Activated CD8-positive, alpha-beta T cell treated with anti-CD3 and anti-CD28 coated beads for 36 hours (primary cell): ENCODE measurements around the gene GLYR1. TPM values are rescaled to one million over a fixed set of nuclear protein-coding genes. Genes with fewer than 3 reads are reported as not detected.

Experiments
- ATAC-seq: fragments of 200-7000 bp; cut with Tn5 transposase; one replicate; pipeline ENCODE4 v1.10.0; 2021; ENCODE audit warnings: mild to moderate bottlenecking, moderate library complexity
- CTCF ChIA-PET: fragments of 350-600 bp; sonication (Branson Sonifier 250); formaldehyde crosslinking; loops from one replicate; lab custom pipeline; 2021; ENCODE audit warnings: antibody characterized with exemption; lab: Charles Lee
- POLR2A ChIA-PET: fragments of 350-600 bp; sonication (Branson Sonifier 250); formaldehyde crosslinking; loops from one replicate; lab custom pipeline; 2021; ENCODE audit warnings: antibody characterized with exemption; lab: Charles Lee
- DNase-seq: peaks from one replicate; pipeline ENCODE4 v3.0.0-alpha.2; 2020
- H3K27ac Mint-ChIP-seq: one replicate; pipeline ENCODE4 v1.8.0; 2021; ENCODE audit warnings: mild to moderate bottlenecking, mixed read lengths
- H3K27me3 Mint-ChIP-seq: one replicate; pipeline ENCODE4 v1.8.0; 2021; ENCODE audit warnings: mixed read lengths
- H3K36me3 Mint-ChIP-seq: one replicate; pipeline ENCODE4 v1.8.0; 2021; ENCODE audit warnings: low read depth, mixed read lengths
- H3K4me1 Mint-ChIP-seq: one replicate; pipeline ENCODE4 v1.8.0; 2021; ENCODE audit warnings: low read depth, mixed read lengths
- H3K4me3 Mint-ChIP-seq: one replicate; pipeline ENCODE4 v1.8.0; 2021; ENCODE audit warnings: mild to moderate bottlenecking, moderate library complexity, mixed read lengths
- H3K9me3 Mint-ChIP-seq: one replicate; pipeline ENCODE4 v1.8.0; 2021; ENCODE audit warnings: mixed read lengths
- CTCF ChIP-seq: fragments of 200-600 bp; IDR thresholded peaks from one replicate; pipeline ENCODE4 v1.8.0; 2022; ENCODE audit warnings: antibody characterized with exemption, mild to moderate bottlenecking
- intact Hi-C: fragments of 100-400 bp; cut with micrococcal nuclease; formaldehyde crosslinking; loops from one replicate; pipeline ENCODE4 v1.10.0; 2022
- total RNA-seq, 2 experiments: library from RNA; stranded (reverse); gene quantifications; one replicate each; pipeline ENCODE4 v1.2.3, GENCODE V29; 2021

GLYR1 gene
- total RNA-seq, 2 experiments from 2014 or later = 63.7 to 64.8 TPM

- Mint-ChIP-seq H3K9me3 (no peaks in the 10 kb centered on the region), H3K4me1 (peaks cover 12% of the 10 kb centered on the region), H3K36me3 (peaks cover 36% of the 10 kb centered on the region), H3K27me3 (no peaks in the 10 kb centered on the region), H3K4me3 (no peak overlapping the region), H3K27ac (no peak overlapping the region)
- ChIA-PET CTCF (no interaction called here), POLR2A (no interaction called here)
- no peak for ATAC-seq
- intact Hi-C loops = no loop called here
- DNase-seq = no peak
- no peak for TF ChIP-seq CTCF
Observed at GRCh38 chr16:4830408-4830807, 16.7 kb downstream of the GLYR1 start.

- Mint-ChIP-seq H3K36me3 (peaks cover 40% of the 10 kb centered on the region), H3K27me3 (no peaks in the 10 kb centered on the region), H3K4me1 (peaks cover 8% of the 10 kb centered on the region), H3K27ac (no peak overlapping the region), H3K4me3 (no peak overlapping the region), H3K9me3 (no peaks in the 10 kb centered on the region)
- no peak for ATAC-seq
- intact Hi-C loops = no loop called here
- POLR2A ChIA-PET = no interaction called here
- CTCF ChIA-PET = no interaction called here
- TF ChIP-seq CTCF = no peak
- DNase-seq = no peak
Observed at GRCh38 chr16:4828567-4829321, 18.3 kb downstream of the GLYR1 start.

GRCh38 chr16:4826980-4827379 is 20.1 kb downstream of the GLYR1 start:
- peaks cover 31% of the 10 kb centered on the region for H3K36me3 Mint-ChIP-seq
- intact Hi-C loops = no loop called here
- no peak overlapping the region for H3K4me3 Mint-ChIP-seq

GRCh38 chr16:4826526-4826925 is 20.6 kb downstream of the GLYR1 start:
- no peaks in the 10 kb centered on the region for H3K9me3 Mint-ChIP-seq
- DNase-seq (no peak), ATAC-seq (no peak)
- no peaks in the 10 kb centered on the region for H3K4me1 Mint-ChIP-seq
- H3K36me3 Mint-ChIP-seq = peaks cover 32% of the 10 kb centered on the region
- CTCF ChIA-PET = no interaction called here
- intact Hi-C loops = no loop called here
- H3K27ac Mint-ChIP-seq = no peak overlapping the region
- POLR2A ChIA-PET = interaction anchor here (0.7 to 1.3 kb wide), 2 partner anchors 9 to 59 kb away, joined by 3 read pairs; no protein-coding TSS in a partner anchor
- H3K4me3 Mint-ChIP-seq = no peak overlapping the region
- no peak for TF ChIP-seq CTCF
- H3K27me3 Mint-ChIP-seq = no peaks in the 10 kb centered on the region

More at GRCh38 chr16:4826980-4827379, 20.1 kb downstream of the GLYR1 start:
- DNase-seq = no peak
- CTCF ChIA-PET = no interaction called here
- TF ChIP-seq CTCF = no peak
- H3K9me3 Mint-ChIP-seq = no peaks in the 10 kb centered on the region
- no peaks in the 10 kb centered on the region for H3K27me3 Mint-ChIP-seq
- ATAC-seq = no peak
- POLR2A ChIA-PET = interaction anchor here (0.7 to 1.3 kb wide), 2 partner anchors 9 to 58 kb away, joined by 3 read pairs; no protein-coding TSS in a partner anchor
- H3K4me1 Mint-ChIP-seq = no peaks in the 10 kb centered on the region
- no peak overlapping the region for H3K27ac Mint-ChIP-seq

GRCh38 chr16:4825196-4825595 is 21.9 kb downstream of the GLYR1 start:
- ChIA-PET CTCF (no interaction called here), POLR2A (no interaction called here)
- no peak overlapping the region for H3K4me3 Mint-ChIP-seq
- no peaks in the 10 kb centered on the region for H3K4me1 Mint-ChIP-seq
- intact Hi-C loops = no loop called here
- no peak for TF ChIP-seq CTCF
- H3K36me3 Mint-ChIP-seq = peaks cover 25% of the 10 kb centered on the region
- no peak for ATAC-seq
- H3K27me3 Mint-ChIP-seq = no peaks in the 10 kb centered on the region
- no peak overlapping the region for H3K27ac Mint-ChIP-seq
- no peak for DNase-seq
- no peaks in the 10 kb centered on the region for H3K9me3 Mint-ChIP-seq
